Urinary bladder (tissue), 4 donors: ENCODE measurements around the gene ASF1B. TPM values are rescaled to one million over a fixed set of nuclear protein-coding genes. Genes with fewer than 3 reads are reported as not detected.
A peak's percentile ranks its signal among the peaks of the same experiment; 100 is the strongest.

Source experiments
- DNase-seq: peaks from one replicate; pipeline ENCODE4 v3.0.0-alpha.2; 2015; ENCODE audit errors: extremely low spot score
- H3K27ac ChIP-seq: one replicate; pipeline ENCODE4 v1.5.1; 2013; ENCODE audit warnings: low read depth, mild to moderate bottlenecking, moderate library complexity
- H3K36me3 ChIP-seq: one replicate; pipeline ENCODE4 v1.6.1; 2013; ENCODE audit warnings: mild to moderate bottlenecking, moderate library complexity; ENCODE audit not compliant: insufficient read depth
- H3K4me1 ChIP-seq: one replicate; pipeline ENCODE4 v1.6.1; 2013; ENCODE audit warnings: mild to moderate bottlenecking, moderate library complexity; ENCODE audit not compliant: insufficient read depth
- H3K4me3 ChIP-seq: one replicate; pipeline ENCODE4 v1.5.1; 2013; ENCODE audit warnings: low read depth, low read length
- WGBS: extraction: QIAGEN DNeasy Blood & Tissue Kit; methylation state at CpG from one replicate; pipeline ENCODE4 v1.1.7; 2013; 5-methylcytosine and 5-hydroxymethylcytosine counted together
- polyA plus RNA-seq: library from polyadenylated mRNA; stranded (reverse); fragments of 200-250 nt; gene quantifications from one replicate; pipeline ENCODE4 v1.2.3, GENCODE V29; 2013
- total RNA-seq: library from RNA; depleted of rRNA; stranded (reverse); fragments of >200 nt; gene quantifications from one replicate; pipeline ENCODE4 v1.2.3, GENCODE V29; 2014
- donor health status: healthy with polysubstance abuse.
- donor health status: healthy.

Gene ASF1B
- total and polyA plus RNA-seq, 2 donors = 1.2 to 6.7 TPM

GRCh38 chr19:14102756-14103155, 33.6 kb downstream of the ASF1B start:
- WGBS = 87% methylated on average over 10 of the region's 10 CpGs

GRCh38 chr19:14102102-14102696, 34.2 kb downstream of the ASF1B start:
- WGBS = 66% methylated on average over 11 of the region's 11 CpGs
- no peaks in the 10 kb centered on the region for H3K4me1 ChIP-seq
- DNase-seq = no peak
- no peak overlapping the region for H3K27ac ChIP-seq
- H3K4me3 ChIP-seq = no peak overlapping the region
- peaks cover 7% of the 10 kb centered on the region for H3K36me3 ChIP-seq

More at GRCh38 chr19:14102756-14103155, 33.6 kb downstream of the ASF1B start:
- Histone ChIP-seq H3K27ac (no peak overlapping the region), H3K36me3 (peaks cover 7% of the 10 kb centered on the region), H3K4me3 (no peak overlapping the region), H3K4me1 (no peaks in the 10 kb centered on the region)
- no peak for DNase-seq

- Histone ChIP-seq H3K27ac (no peak overlapping the region), H3K4me3 (no peak overlapping the region), H3K4me1 (no peaks in the 10 kb centered on the region), H3K36me3 (peaks cover 4% of the 10 kb centered on the region)
- DNase-seq = no peak
- WGBS = 94% methylated on average over 6 of the region's 6 CpGs
Observed at GRCh38 chr19:14101003-14101545, 35.3 kb downstream of the ASF1B start.

GRCh38 chr19:14097532-14098151, 38.7 kb downstream of the ASF1B start:
- H3K27ac ChIP-seq = no peak overlapping the region
- DNase-seq = no peak
- no peak overlapping the region for H3K4me3 ChIP-seq
- WGBS = 78% methylated on average over 21 of the region's 21 CpGs
- no peaks in the 10 kb centered on the region for H3K4me1 ChIP-seq
- H3K36me3 ChIP-seq = no peaks in the 10 kb centered on the region

DNA sequence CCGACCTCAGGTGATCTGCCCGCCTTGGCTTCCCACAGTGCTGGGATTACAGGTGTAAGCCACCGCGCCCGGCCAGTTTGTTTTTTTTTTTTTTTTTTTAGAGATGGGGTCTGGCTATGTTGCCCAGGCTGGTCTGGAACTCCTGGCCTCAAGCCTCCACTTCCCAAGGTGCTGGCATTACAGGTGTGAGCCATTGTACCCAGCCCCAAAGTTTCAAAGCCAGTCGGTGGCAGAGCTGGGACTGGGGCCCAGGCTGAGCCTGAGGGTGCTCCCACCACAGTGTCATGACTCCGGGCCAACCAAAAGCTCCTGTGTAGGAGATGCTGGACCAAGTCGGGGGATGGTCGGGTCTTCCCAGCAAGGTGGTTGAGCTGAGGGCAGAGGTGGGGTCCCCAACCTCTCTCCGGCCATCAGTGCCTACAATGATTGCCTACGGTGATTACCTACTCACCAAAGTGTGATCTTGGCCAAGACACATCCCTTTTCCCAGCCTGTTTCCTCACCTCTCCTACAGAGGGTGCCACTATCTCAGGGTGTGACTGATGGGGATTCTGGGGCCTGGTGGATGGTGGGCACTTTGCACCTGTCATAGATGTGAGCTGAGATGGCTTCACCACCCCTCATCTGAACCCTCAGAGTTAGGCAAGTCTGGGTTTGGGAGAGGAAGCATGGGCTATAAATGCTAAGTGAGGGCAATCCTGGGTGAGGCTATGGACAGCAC, 40.0 kb downstream of the ASF1B start:
- Histone ChIP-seq H3K4me3 (no peak overlapping the region), H3K4me1 (no peaks in the 10 kb centered on the region), H3K27ac (no peak overlapping the region), H3K36me3 (no peaks in the 10 kb centered on the region)
- 95% methylated on average over 11 of the region's 11 CpGs for WGBS
- DNase-seq = no peak

GRCh38 chr19:14094854-14095253, 41.5 kb downstream of the ASF1B start:
- Histone ChIP-seq H3K4me3 (no peak overlapping the region), H3K36me3 (no peaks in the 10 kb centered on the region), H3K27ac (no peak overlapping the region), H3K4me1 (no peaks in the 10 kb centered on the region)
- no peak for DNase-seq
- 87% methylated on average over 7 of the region's 7 CpGs for WGBS

- no peak for DNase-seq
- H3K27ac ChIP-seq = no peak overlapping the region
- H3K36me3 ChIP-seq = no peaks in the 10 kb centered on the region
- H3K4me3 ChIP-seq = no peak overlapping the region
- no peaks in the 10 kb centered on the region for H3K4me1 ChIP-seq
- WGBS = 98% methylated on average over 9 of the region's 9 CpGs
Observed at GRCh38 chr19:14093117-14093823, 43.1 kb downstream of the ASF1B start.

DNA sequence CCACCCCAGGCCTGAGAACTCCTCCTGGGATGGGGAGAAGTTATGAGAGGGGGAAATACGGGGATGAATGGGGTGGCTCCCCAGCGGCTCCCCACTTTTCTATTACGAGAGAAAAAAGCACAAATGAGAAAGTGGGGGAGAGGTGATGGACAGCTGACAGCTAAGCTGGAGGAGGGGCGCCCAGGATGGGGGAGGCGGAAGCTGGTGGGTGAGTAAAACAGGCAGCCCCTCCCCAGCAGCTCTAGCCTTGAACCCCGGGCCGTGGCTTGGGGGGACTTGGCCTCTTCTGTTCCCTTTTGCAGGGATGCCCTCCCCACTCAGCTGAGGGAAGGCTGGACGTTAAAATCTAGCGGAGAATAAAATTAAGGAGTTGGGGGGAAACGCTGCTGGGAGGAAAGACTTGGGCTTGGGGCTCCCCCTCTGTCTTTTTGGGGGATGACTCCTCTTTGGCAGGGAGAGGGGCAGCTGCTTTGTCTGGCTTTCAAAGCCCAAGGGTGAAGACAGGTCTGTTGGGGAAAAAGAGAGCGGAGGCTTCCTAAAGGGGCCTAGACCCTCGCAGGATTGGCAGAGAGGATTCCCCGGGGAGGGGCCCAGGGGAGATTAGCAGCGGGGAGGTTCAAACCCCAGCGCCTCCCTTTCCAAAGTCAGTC, 44.5 kb downstream of the ASF1B start:
- H3K27ac ChIP-seq = no peak overlapping the region
- H3K4me1 ChIP-seq = no peaks in the 10 kb centered on the region
- no peaks in the 10 kb centered on the region for H3K36me3 ChIP-seq
- no peak for DNase-seq
- no peak overlapping the region for H3K4me3 ChIP-seq
- 11% methylated on average over 15 of the region's 15 CpGs for whole genome bisulfite sequencing

GRCh38 chr19:14091081-14091812, 45.1 kb downstream of the ASF1B start:
- Histone ChIP-seq H3K4me1 (no peaks in the 10 kb centered on the region), H3K4me3 (peak overlapping the region; percentile 94), H3K27ac (peak overlapping the region; percentile 84), H3K36me3 (no peaks in the 10 kb centered on the region)
- under 1% methylated on average over 66 of the region's 72 CpGs for WGBS
- DNase-seq = no peak

DNA sequence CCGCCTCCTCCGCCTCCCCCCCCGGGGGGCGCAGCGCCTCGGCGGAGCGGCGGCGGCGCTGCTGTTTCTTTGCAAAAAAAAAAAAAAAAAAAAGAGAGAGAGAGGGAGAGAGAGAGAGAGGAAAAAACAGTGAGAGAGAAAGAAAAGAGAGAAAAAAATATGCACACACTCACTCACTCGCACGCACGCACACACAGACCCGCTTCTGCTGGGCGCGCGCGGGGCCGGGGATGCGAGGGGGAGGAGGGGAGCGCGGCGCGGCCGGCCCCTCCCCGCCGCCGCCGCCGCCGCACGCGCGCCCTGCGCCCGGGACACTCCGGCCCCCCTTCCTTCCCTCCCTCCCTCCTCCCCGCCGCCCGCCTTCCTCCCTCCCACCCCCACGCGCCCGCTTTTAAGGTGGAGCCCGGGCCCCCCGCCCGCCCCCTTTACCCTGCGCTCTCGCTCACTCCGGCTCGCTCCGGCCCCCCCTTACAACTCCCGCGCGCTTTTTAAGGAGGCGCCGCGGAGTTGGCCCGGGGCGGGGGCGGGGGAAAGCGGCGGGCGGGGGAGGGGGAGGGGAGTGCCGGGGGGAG, 45.8 kb downstream of the ASF1B start, which contains the start of gene SAMD1:
Gene SAMD1 (minus strand): TSS at position 243 of the 572 bp plus-strand sequence.
- Histone ChIP-seq H3K27ac (peak within 1 kb of the TSS; percentile 84), H3K36me3 (no peaks in the 10 kb centered on the region), H3K4me3 (peak within 1 kb of the TSS; percentile 94), H3K4me1 (no peaks in the 10 kb centered on the region)
- WGBS = 1% methylated on average over 54 of the region's 65 CpGs
- DNase-seq = peak; percentile 72

GRCh38 chr19:14089662-14090508, 46.5 kb downstream of the ASF1B start:
- no peak for DNase-seq
- WGBS = under 1% methylated on average over 141 of the region's 142 CpGs
- peak overlapping the region; percentile 41 for H3K27ac ChIP-seq
- H3K4me3 ChIP-seq = peak overlapping the region; percentile 94
- H3K36me3 ChIP-seq = no peaks in the 10 kb centered on the region
- no peaks in the 10 kb centered on the region for H3K4me1 ChIP-seq

- 12% methylated on average over 16 of the region's 16 CpGs for WGBS
- DNase-seq = no peak
- no peaks in the 10 kb centered on the region for H3K36me3 ChIP-seq
Observed at GRCh38 chr19:14089412-14089661, 47.1 kb downstream of the ASF1B start.

More at GRCh38 chr19:14089412-14089661, 47.1 kb downstream of the ASF1B start:
- peak overlapping the region; percentile 12 for H3K27ac ChIP-seq
- peak overlapping the region; percentile 94 for H3K4me3 ChIP-seq
- no peaks in the 10 kb centered on the region for H3K4me1 ChIP-seq
